Gastrocnemius medialis (tissue), 4 donors: ENCODE measurements around the gene SLC24A3. TPM values are rescaled to one million over a fixed set of nuclear protein-coding genes. Genes with fewer than 3 reads are reported as not detected.

Experiments
- ATAC-seq, 2 donors: fragments of 150-250 bp; one replicate each; pipeline ENCODE4 v1.9.1; 2016
- DNase-seq, 2 donors: peaks; one replicate each; pipeline ENCODE4 v3.0.0-alpha.2; 2019
- H3K27ac ChIP-seq, 4 donors: fragments of 200-600 bp; sonication (generic); 1 replicate in 1 of 4; 2 replicates in 3 of 4; pipeline ENCODE4 v1.5.1; 2016 to 2018; ENCODE audit warnings: mild to moderate bottlenecking in 2 of 4, moderate library complexity in 1 of 4
- H3K27me3 ChIP-seq, 3 donors: fragments of 200-600 bp; sonication (generic) in 2 of 3; 1 replicate in 1 of 3; 2 replicates in 2 of 3; pipeline versions ENCODE4 v1.5.1 to v1.6.0; 2016 to 2019; ENCODE audit warnings: mild to moderate bottlenecking in 1 of 3, moderate library complexity in 1 of 3
- H3K36me3 ChIP-seq, 2 donors: fragments of 200-600 bp; sonication (generic) in 1 of 2; one replicate each; pipeline ENCODE4 v1.5.1; 2017 to 2018
- H3K4me1 ChIP-seq, 2 donors: fragments of 200-600 bp; sonication (generic) in 1 of 2; one replicate each; pipeline ENCODE4 v1.5.1; 2016 to 2017; ENCODE audit warnings: mild to moderate bottlenecking in 2 of 2
- H3K4me3 ChIP-seq, 4 donors: fragments of 200-600 bp; sonication (generic) in 3 of 4; 1 replicate in 1 of 4; 2 replicates in 3 of 4; pipeline ENCODE4 v1.5.1; 2016 to 2019; ENCODE audit warnings: mild to moderate bottlenecking in 2 of 4
- H3K9me3 ChIP-seq, 3 donors: fragments of 200-600 bp; sonication (generic) in 2 of 3; 1 replicate in 1 of 3; 2 replicates in 2 of 3; pipeline ENCODE4 v1.5.1; 2016 to 2019
- CTCF ChIP-seq, 5 experiments: fragments of 450-650 bp in 3 of 5; fragments of 200-600 bp in 2 of 5; sonication (generic) in 2 of 5; IDR thresholded peaks in 4 of 5; conservative IDR thresholded peaks in 1 of 5; 1 replicate in 4 of 5; 2 replicates in 1 of 5; pipeline ENCODE4 v1.5.1; 2016 to 2019; ENCODE audit warnings: antibody characterized with exemption in 5 of 5, mild to moderate bottlenecking in 3 of 5, moderate library complexity in 3 of 5
- POLR2A ChIP-seq, 2 donors: fragments of 450-650 bp; IDR thresholded peaks; one replicate each; pipeline ENCODE4 v1.6.1; 2017; ENCODE audit warnings: antibody characterized with exemption in 2 of 2, mild to moderate bottlenecking in 2 of 2, moderate library complexity in 2 of 2
- in situ Hi-C, 4 donors: fragments of 200-750 bp; cut with MboI; loops; one replicate each; pipeline versions ENCODE4 v1.15.0 to v1.8.0; 2017; ENCODE audit warnings: low sequenced_read_pairs in 4 of 4
- intact Hi-C: fragments of 100-400 bp; cut with DNase I; formaldehyde crosslinking; loops from one replicate; pipeline ENCODE4 v1.15.1; 2023; ENCODE audit warnings: low total_unique reads
- total RNA-seq, 4 donors: library from RNA; depleted of rRNA; stranded (reverse); fragments of >200 nt; gene quantifications; one replicate each; pipeline versions ENCODE4 v1.1.0 to v1.2.3, GENCODE V29; 2016

The SLC24A3 gene
- total RNA-seq, 4 donors from 2014 or later, result 3.3 to 7.8 (median 6.7) TPM

- Histone ChIP-seq H3K4me1 (peaks cover 5 to 7% of the 10 kb centered on the region in 2 donors), H3K4me3 (no peak overlapping the region), H3K27me3 (no peaks in the 10 kb centered on the region), H3K36me3 (no peaks in the 10 kb centered on the region), H3K27ac (no peak overlapping the region), H3K9me3 (no peaks in the 10 kb centered on the region)
- TF ChIP-seq POLR2A (IDR thresholded peaks at IDR 0.05) (no peak), CTCF (IDR thresholded peaks at IDR 0.05 in 4 of 5, conservative IDR thresholded peaks at IDR 0.05 in 1 of 5) (no peak)
- no peak for DNase-seq
- no peak for ATAC-seq
- intact Hi-C loops (no loop called here), in situ Hi-C loops (no loop called here)
These were observed 98.1 kb downstream of the SLC24A3 start for GRCh38 chr20:19310541-19310940.

- in situ Hi-C loops (no loop called here), intact Hi-C loops (no loop called here)
- ATAC-seq, result peak in 1 of 2 donors; percentile 39
- Histone ChIP-seq H3K4me1 (peaks cover 5 to 11% of the 10 kb centered on the region in 2 donors), H3K27ac (peak overlapping the region in 1 of 4 donors; percentile 16), H3K36me3 (no peaks in the 10 kb centered on the region), H3K27me3 (no peaks in the 10 kb centered on the region), H3K9me3 (no peaks in the 10 kb centered on the region), H3K4me3 (no peak overlapping the region)
- TF ChIP-seq CTCF (IDR thresholded peaks at IDR 0.05 in 4 of 5, conservative IDR thresholded peaks at IDR 0.05 in 1 of 5), result no peak
- TF ChIP-seq POLR2A (IDR thresholded peaks at IDR 0.05), result no peak
- no peak for DNase-seq
These were observed 101.1 kb downstream of the SLC24A3 start for GRCh38 chr20:19313342-19314069.

GRCh38 chr20:19314621-19315020 lies 102.2 kb downstream of the SLC24A3 start:
- H3K9me3 ChIP-seq, result no peaks in the 10 kb centered on the region
- intact Hi-C loops, result no loop called here
- H3K4me3 ChIP-seq, result no peak overlapping the region
- peaks cover 5 to 11% of the 10 kb centered on the region in 2 donors for H3K4me1 ChIP-seq
- ATAC-seq (no peak), DNase-seq (no peak)
- no peaks in the 10 kb centered on the region for H3K27me3 ChIP-seq
- no peaks in the 10 kb centered on the region for H3K36me3 ChIP-seq
- H3K27ac ChIP-seq, result no peak overlapping the region
- in situ Hi-C loops, result no loop called here
- no peak for TF ChIP-seq POLR2A (IDR thresholded peaks at IDR 0.05)
- no peak for TF ChIP-seq CTCF (IDR thresholded peaks at IDR 0.05 in 4 of 5, conservative IDR thresholded peaks at IDR 0.05 in 1 of 5)

GRCh38 chr20:19317237-19318069 lies 105.0 kb downstream of the SLC24A3 start:
- H3K27ac ChIP-seq, result no peak overlapping the region
- no peak overlapping the region for H3K4me3 ChIP-seq
- no peaks in the 10 kb centered on the region for H3K27me3 ChIP-seq
- peaks cover 5 to 11% of the 10 kb centered on the region in 2 donors for H3K4me1 ChIP-seq
- H3K36me3 ChIP-seq, result no peaks in the 10 kb centered on the region
- in situ Hi-C loops, result no loop called here
- no peak for DNase-seq
- ATAC-seq, result no peak
- H3K9me3 ChIP-seq, result no peaks in the 10 kb centered on the region
- no peak for TF ChIP-seq CTCF (IDR thresholded peaks at IDR 0.05 in 4 of 5, conservative IDR thresholded peaks at IDR 0.05 in 1 of 5)
- no peak for TF ChIP-seq POLR2A (IDR thresholded peaks at IDR 0.05)
- intact Hi-C loops, result no loop called here
